Lung (tissue), 12 donors: ENCODE results near the gene SUPT20H. TPM values are rescaled to one million over a fixed set of nuclear protein-coding genes. Genes with fewer than 3 reads are reported as not detected.

Experiments used
- ATAC-seq: fragments of 200-7000 bp; cut with Tn5 transposase; one replicate; pipeline ENCODE4 v1.9.1; 2020; ENCODE audit warnings: moderate number of reproducible peaks; ENCODE audit not compliant: insufficient read depth, low FRiP score
- DNase-seq, 3 donors: peaks; one replicate each; pipeline ENCODE4 v3.0.0-alpha.2; 2013 to 2017
- H3K27ac ChIP-seq, 2 donors: one replicate each; pipeline ENCODE4 v1.5.1; 2013; ENCODE audit warnings: mild to moderate bottlenecking in 2 of 2, moderate library complexity in 2 of 2, control low read depth in 1 of 2, inconsistent platforms in 1 of 2, low read depth in 1 of 2, low read length in 1 of 2
- H3K27me3 ChIP-seq, 3 donors: one replicate each; pipeline ENCODE4 v1.5.1; 2013; ENCODE audit warnings: low read length in 2 of 3; ENCODE audit not compliant: control insufficient read depth in 3 of 3, insufficient read depth in 3 of 3
- H3K36me3 ChIP-seq, 4 donors: one replicate each; pipeline ENCODE4 v1.5.1; 2013; ENCODE audit warnings: low read length in 4 of 4, mild to moderate bottlenecking in 1 of 4, moderate library complexity in 1 of 4; ENCODE audit not compliant: control insufficient read depth in 4 of 4, insufficient read depth in 4 of 4
- H3K4me1 ChIP-seq, 5 donors: one replicate each; pipeline ENCODE4 v1.5.1; 2013; ENCODE audit warnings: low read length in 5 of 5, mild to moderate bottlenecking in 2 of 5, moderate library complexity in 1 of 5; ENCODE audit not compliant: control insufficient read depth in 5 of 5, insufficient read depth in 5 of 5
- H3K4me3 ChIP-seq: one replicate; pipeline ENCODE4 v1.5.1; 2013; ENCODE audit warnings: mild to moderate bottlenecking, control low read depth, moderate library complexity
- H3K9ac ChIP-seq, 2 donors: one replicate each; pipeline ENCODE4 v1.5.1; 2013; ENCODE audit warnings: low read length in 2 of 2, control low read depth in 1 of 2; ENCODE audit not compliant: insufficient read depth in 1 of 2
- H3K9me3 ChIP-seq, 4 donors: one replicate each; pipeline ENCODE4 v1.5.1; 2013; ENCODE audit warnings: low read length in 3 of 4, mild to moderate bottlenecking in 1 of 4, moderate library complexity in 1 of 4; ENCODE audit not compliant: control insufficient read depth in 4 of 4, insufficient read depth in 3 of 4
- CTCF ChIP-seq: IDR thresholded peaks from 2 replicates; pipeline ENCODE4 v1.5.1; 2012; ENCODE audit warnings: mild to moderate bottlenecking; ENCODE audit errors: control extremely low read depth, extremely low read depth
- WGBS, 2 donors: extraction: QIAGEN DNeasy Blood & Tissue Kit; methylation state at CpG; one replicate each; pipeline ENCODE4 v1.1.7; 2013; 5-methylcytosine and 5-hydroxymethylcytosine counted together
- polyA plus RNA-seq, 2 donors: library from polyadenylated mRNA; stranded (reverse); fragments of 200-250 nt; gene quantifications; one replicate each; pipeline ENCODE4 v1.2.1, GENCODE V29; 2013
- total RNA-seq, 2 donors: library from RNA; depleted of rRNA in 1 of 2; stranded (reverse); fragments of >200 nt in 1 of 2; gene quantifications; one replicate each; pipeline ENCODE4 v1.2.1, GENCODE V29; 2014 to 2021
- donor health status: control.
- donor health status: control.
- donor health status: Bipolar disorder and iron deficiency.
- donor health status: healthy.
- donor health status: DM: yes; HTN: yes; CAD: no.

The SUPT20H gene
- total and polyA plus RNA-seq, 4 donors: 24.2 to 134 (median 39.8) TPM

GRCh38 chr13:37011002-37011401 lies 48.5 kb downstream of the SUPT20H start:
- no peak for ATAC-seq

GRCh38 chr13:37010424-37010823 lies 49.1 kb downstream of the SUPT20H start:
- Histone ChIP-seq H3K27ac (no peak overlapping the region), H3K9me3 (no peaks in the 10 kb centered on the region), H3K4me3 (no peak overlapping the region), H3K9ac (no peak overlapping the region), H3K4me1 (no peaks in the 10 kb centered on the region), H3K27me3 (no peaks in the 10 kb centered on the region), H3K36me3 (peaks cover 12 to 36% (median 29%) of the 10 kb centered on the region in 4 donors)
- TF ChIP-seq CTCF: no peak
- ATAC-seq: no peak
- 92 to 95% methylated on average over 1 of the region's 1 CpG for WGBS, 2 donors
- no peak for DNase-seq

More at GRCh38 chr13:37011002-37011401, 48.5 kb downstream of the SUPT20H start:
- no peak overlapping the region for H3K4me3 ChIP-seq
- no peak overlapping the region for H3K9ac ChIP-seq
- H3K27me3 ChIP-seq: no peaks in the 10 kb centered on the region
- H3K36me3 ChIP-seq: peaks cover 10 to 42% (median 32%) of the 10 kb centered on the region in 4 donors
- WGBS, 2 donors: 41 to 88% methylated on average over 1 of the region's 1 CpG
- no peaks in the 10 kb centered on the region for H3K4me1 ChIP-seq
- H3K9me3 ChIP-seq: no peaks in the 10 kb centered on the region
- DNase-seq: no peak
- no peak overlapping the region for H3K27ac ChIP-seq
- no peak for TF ChIP-seq CTCF

- Histone ChIP-seq H3K9me3 (no peaks in the 10 kb centered on the region), H3K36me3 (peaks cover 14 to 34% (median 32%) of the 10 kb centered on the region in 4 donors), H3K4me3 (no peak overlapping the region), H3K9ac (no peak overlapping the region), H3K27me3 (no peaks in the 10 kb centered on the region), H3K27ac (no peak overlapping the region), H3K4me1 (no peaks in the 10 kb centered on the region)
- no peak for DNase-seq
- no peak for ATAC-seq
- TF ChIP-seq CTCF: no peak
- WGBS, 2 donors: 79 to 94% methylated on average over 5 of the region's 5 CpGs
Observed at GRCh38 chr13:37009692-37010091, 49.8 kb downstream of the SUPT20H start.

GRCh38 chr13:37001921-37002250 lies 57.6 kb downstream of the SUPT20H start:
- Histone ChIP-seq H3K27ac (no peak overlapping the region), H3K9me3 (no peaks in the 10 kb centered on the region), H3K4me1 (peaks cover 0 to 16% (median 0%) of the 10 kb centered on the region in 5 donors), H3K9ac (peak overlapping the region in 1 of 2 donors; percentile 79), H3K27me3 (no peaks in the 10 kb centered on the region), H3K36me3 (peaks cover 8 to 21% (median 18%) of the 10 kb centered on the region in 4 donors), H3K4me3 (no peak overlapping the region)
- ATAC-seq (no peak), DNase-seq (no peak)
- no peak for TF ChIP-seq CTCF
- 44 to 69% methylated on average over 3 of the region's 3 CpGs for WGBS, 2 donors
